Liver (tissue), 3 donors: Measurements from ENCODE around the gene TFF3.

ENCODE experiments used
- EGR1 ChIP-seq, 2 donors: IDR thresholded peaks; 2 replicates each; pipeline ENCODE4 v1.6.1; 2016 to 2018; ENCODE audit warnings: antibody characterized with exemption in 2 of 2, low read depth in 2 of 2
- FOXA1 ChIP-seq: IDR thresholded peaks from 2 replicates; pipeline ENCODE4 v1.6.1; 2016; ENCODE audit warnings: antibody characterized with exemption
- GABPA ChIP-seq, 2 donors: IDR thresholded peaks in 1 of 2; conservative IDR thresholded peaks in 1 of 2; 2 replicates each; pipeline ENCODE4 v1.6.1; 2016; ENCODE audit warnings: antibody characterized with exemption in 2 of 2, mild to moderate bottlenecking in 1 of 2, moderate library complexity in 1 of 2
- HNF4A ChIP-seq, 2 donors: conservative IDR thresholded peaks; 2 replicates each; pipeline ENCODE4 v1.6.1; 2016; ENCODE audit warnings: antibody characterized with exemption in 2 of 2, mild to moderate bottlenecking in 2 of 2
- RAD21 ChIP-seq, 2 donors: IDR thresholded peaks; 2 replicates each; pipeline ENCODE4 v1.6.1; 2016; ENCODE audit warnings: antibody characterized with exemption in 2 of 2, mild to moderate bottlenecking in 2 of 2
- RXRA ChIP-seq, 2 donors: IDR thresholded peaks; 2 replicates each; pipeline ENCODE4 v1.6.1; 2017 to 2018; ENCODE audit warnings: antibody characterized with exemption in 2 of 2, mild to moderate bottlenecking in 1 of 2
- SP1 ChIP-seq: IDR thresholded peaks from 2 replicates; pipeline ENCODE4 v1.6.1; 2018; ENCODE audit warnings: antibody characterized with exemption, mild to moderate bottlenecking
- YY1 ChIP-seq: IDR thresholded peaks from 2 replicates; pipeline ENCODE4 v1.6.1; 2016; ENCODE audit warnings: antibody characterized with exemption, mild to moderate bottlenecking
- TF ChIP-seq, protein P1 (sequence below): IDR thresholded peaks from 2 replicates; pipeline ENCODE4 v1.6.1; 2016; ENCODE audit warnings: antibody characterized with exemption, mild to moderate bottlenecking
- TF ChIP-seq, protein P2 (sequence below): fragments of 150-350 bp; IDR thresholded peaks from 2 replicates; pipeline ENCODE4 v1.5.1; 2017; ENCODE audit warnings: improper control_type of control experiment, low read depth, low read length; ENCODE audit not compliant: missing input control
- TF ChIP-seq, protein P3 (sequence below): IDR thresholded peaks from 2 replicates; pipeline ENCODE4 v1.6.1; 2016; ENCODE audit warnings: antibody characterized with exemption
- TF ChIP-seq, protein P4 (sequence below): IDR thresholded peaks from 2 replicates; pipeline ENCODE4 v1.6.1; 2016; ENCODE audit warnings: antibody characterized with exemption
- donor health status: healthy.
- donor health status: healthy.

DNA sequence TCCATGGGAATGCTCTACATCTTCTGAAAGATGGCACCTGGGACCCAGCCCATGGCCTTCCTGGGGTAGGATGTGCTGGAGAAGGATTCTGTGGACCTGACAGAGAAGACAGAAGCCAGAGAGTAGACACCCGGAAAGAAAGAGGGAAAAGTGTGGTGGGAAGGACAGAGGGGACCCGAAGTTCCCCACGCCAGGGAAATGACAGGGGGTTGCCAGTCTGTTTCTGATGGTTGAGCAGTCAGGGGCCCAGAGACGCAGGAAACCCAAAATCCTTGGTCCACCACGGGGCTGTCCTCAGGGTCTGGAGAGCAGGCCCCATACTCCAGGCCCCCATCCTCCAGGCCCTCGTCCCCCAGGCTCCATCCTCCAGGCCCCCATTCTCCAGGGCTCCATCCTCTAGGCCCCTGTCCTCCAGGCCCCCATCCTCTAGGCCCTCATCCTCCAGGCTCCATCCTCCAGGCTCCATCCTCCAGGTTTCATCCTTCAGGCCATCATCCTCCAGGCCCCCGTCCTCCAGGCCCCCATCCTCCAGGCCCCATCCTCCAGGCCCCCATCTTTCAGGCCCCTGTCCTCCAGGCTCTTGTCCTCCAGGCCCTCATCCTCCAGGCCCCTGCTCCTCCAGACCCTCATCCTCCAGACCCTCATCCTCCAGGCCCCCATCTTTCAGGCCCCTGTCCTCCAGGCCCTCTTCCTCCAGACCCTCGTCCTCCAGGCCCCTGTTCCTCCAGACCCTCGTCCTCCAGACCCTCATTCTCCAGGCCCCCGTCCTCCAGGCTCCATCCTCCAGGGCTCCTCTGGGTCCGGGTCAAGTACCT, 36.6 kb upstream of the TFF3 start:
- TF ChIP-seq, protein P1, sequence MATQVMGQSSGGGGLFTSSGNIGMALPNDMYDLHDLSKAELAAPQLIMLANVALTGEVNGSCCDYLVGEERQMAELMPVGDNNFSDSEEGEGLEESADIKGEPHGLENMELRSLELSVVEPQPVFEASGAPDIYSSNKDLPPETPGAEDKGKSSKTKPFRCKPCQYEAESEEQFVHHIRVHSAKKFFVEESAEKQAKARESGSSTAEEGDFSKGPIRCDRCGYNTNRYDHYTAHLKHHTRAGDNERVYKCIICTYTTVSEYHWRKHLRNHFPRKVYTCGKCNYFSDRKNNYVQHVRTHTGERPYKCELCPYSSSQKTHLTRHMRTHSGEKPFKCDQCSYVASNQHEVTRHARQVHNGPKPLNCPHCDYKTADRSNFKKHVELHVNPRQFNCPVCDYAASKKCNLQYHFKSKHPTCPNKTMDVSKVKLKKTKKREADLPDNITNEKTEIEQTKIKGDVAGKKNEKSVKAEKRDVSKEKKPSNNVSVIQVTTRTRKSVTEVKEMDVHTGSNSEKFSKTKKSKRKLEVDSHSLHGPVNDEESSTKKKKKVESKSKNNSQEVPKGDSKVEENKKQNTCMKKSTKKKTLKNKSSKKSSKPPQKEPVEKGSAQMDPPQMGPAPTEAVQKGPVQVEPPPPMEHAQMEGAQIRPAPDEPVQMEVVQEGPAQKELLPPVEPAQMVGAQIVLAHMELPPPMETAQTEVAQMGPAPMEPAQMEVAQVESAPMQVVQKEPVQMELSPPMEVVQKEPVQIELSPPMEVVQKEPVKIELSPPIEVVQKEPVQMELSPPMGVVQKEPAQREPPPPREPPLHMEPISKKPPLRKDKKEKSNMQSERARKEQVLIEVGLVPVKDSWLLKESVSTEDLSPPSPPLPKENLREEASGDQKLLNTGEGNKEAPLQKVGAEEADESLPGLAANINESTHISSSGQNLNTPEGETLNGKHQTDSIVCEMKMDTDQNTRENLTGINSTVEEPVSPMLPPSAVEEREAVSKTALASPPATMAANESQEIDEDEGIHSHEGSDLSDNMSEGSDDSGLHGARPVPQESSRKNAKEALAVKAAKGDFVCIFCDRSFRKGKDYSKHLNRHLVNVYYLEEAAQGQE, result no peak
- TF ChIP-seq FOXA1 (no peak), SP1 (no peak), YY1 (no peak), HNF4A (conservative IDR thresholded peaks at IDR 0.05) (no peak), RAD21 (IDR thresholded peaks at IDR 0.05) (no peak), RXRA (IDR thresholded peaks at IDR 0.05) (no peak), GABPA (IDR thresholded peaks at IDR 0.05 in 1 of 2, conservative IDR thresholded peaks at IDR 0.05 in 1 of 2) (no peak), EGR1 (IDR thresholded peaks at IDR 0.05; ENCODE audit: low read depth in 2 of 2) (no peak)
- TF ChIP-seq, protein P2, sequence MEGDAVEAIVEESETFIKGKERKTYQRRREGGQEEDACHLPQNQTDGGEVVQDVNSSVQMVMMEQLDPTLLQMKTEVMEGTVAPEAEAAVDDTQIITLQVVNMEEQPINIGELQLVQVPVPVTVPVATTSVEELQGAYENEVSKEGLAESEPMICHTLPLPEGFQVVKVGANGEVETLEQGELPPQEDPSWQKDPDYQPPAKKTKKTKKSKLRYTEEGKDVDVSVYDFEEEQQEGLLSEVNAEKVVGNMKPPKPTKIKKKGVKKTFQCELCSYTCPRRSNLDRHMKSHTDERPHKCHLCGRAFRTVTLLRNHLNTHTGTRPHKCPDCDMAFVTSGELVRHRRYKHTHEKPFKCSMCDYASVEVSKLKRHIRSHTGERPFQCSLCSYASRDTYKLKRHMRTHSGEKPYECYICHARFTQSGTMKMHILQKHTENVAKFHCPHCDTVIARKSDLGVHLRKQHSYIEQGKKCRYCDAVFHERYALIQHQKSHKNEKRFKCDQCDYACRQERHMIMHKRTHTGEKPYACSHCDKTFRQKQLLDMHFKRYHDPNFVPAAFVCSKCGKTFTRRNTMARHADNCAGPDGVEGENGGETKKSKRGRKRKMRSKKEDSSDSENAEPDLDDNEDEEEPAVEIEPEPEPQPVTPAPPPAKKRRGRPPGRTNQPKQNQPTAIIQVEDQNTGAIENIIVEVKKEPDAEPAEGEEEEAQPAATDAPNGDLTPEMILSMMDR, result no peak
- TF ChIP-seq, protein P3, sequence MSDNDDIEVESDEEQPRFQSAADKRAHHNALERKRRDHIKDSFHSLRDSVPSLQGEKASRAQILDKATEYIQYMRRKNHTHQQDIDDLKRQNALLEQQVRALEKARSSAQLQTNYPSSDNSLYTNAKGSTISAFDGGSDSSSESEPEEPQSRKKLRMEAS, result no peak
- TF ChIP-seq, protein P4, sequence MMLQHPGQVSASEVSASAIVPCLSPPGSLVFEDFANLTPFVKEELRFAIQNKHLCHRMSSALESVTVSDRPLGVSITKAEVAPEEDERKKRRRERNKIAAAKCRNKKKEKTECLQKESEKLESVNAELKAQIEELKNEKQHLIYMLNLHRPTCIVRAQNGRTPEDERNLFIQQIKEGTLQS, result no peak
